ENCODE data around the gene DNMBP.
"Not testable (repeated sequence)": the region's sequence is repeated elsewhere in the genome, so short reads cannot be mapped to it uniquely, and the experiment has no call there.

The DNMBP gene

GRCh38 chr10:99945263-99945662 lies 64.5 kb downstream of the DNMBP start:
- no peak for DNase-seq

- DNase-seq = no peak
Observed at GRCh38 chr10:99944860-99945259, 64.9 kb downstream of the DNMBP start.

- no peak for DNase-seq
Observed at GRCh38 chr10:99943908-99944307, 65.8 kb downstream of the DNMBP start.

GRCh38 chr10:99941942-99942820 lies 67.6 kb downstream of the DNMBP start:
- no peak for DNase-seq

GRCh38 chr10:99938563-99938962 lies 71.2 kb downstream of the DNMBP start:
- DNase-seq = no peak

- DNase-seq = no peak
Observed at GRCh38 chr10:99937630-99938029, 72.1 kb downstream of the DNMBP start.

- not testable (repeated sequence) for DNase-seq
Observed at GRCh38 chr10:99932203-99932957, 77.4 kb downstream of the DNMBP start.

GRCh38 chr10:99930731-99931550 lies 78.8 kb downstream of the DNMBP start:
- DNase-seq = no peak

- DNase-seq = no peak
Observed at GRCh38 chr10:99929360-99929759, 80.4 kb downstream of the DNMBP start.

- DNase-seq = no peak
Observed at GRCh38 chr10:99927721-99928280, 81.9 kb downstream of the DNMBP start.

GRCh38 chr10:99926925-99927720 lies 82.6 kb downstream of the DNMBP start:
- no peak for DNase-seq

- no peak for DNase-seq
Observed at GRCh38 chr10:99924451-99925255, 85.1 kb downstream of the DNMBP start.

GRCh38 chr10:99921948-99922347 lies 87.8 kb downstream of the DNMBP start:
- DNase-seq = no peak

GRCh38 chr10:99920901-99921300 lies 88.8 kb downstream of the DNMBP start:
- DNase-seq = no peak

- DNase-seq = no peak
Observed at GRCh38 chr10:99920486-99920885, 89.3 kb downstream of the DNMBP start.

- no peak for DNase-seq
Observed at GRCh38 chr10:99917963-99918825, 91.6 kb downstream of the DNMBP start.

- DNase-seq = no peak
Observed at GRCh38 chr10:99916776-99917175, 93.0 kb downstream of the DNMBP start.

- no peak for DNase-seq
Observed at GRCh38 chr10:99915414-99915813, 94.3 kb downstream of the DNMBP start.

GRCh38 chr10:99914236-99914635 lies 95.5 kb downstream of the DNMBP start:
- no peak for DNase-seq

- DNase-seq = no peak
Observed at GRCh38 chr10:99913831-99914235, 95.9 kb downstream of the DNMBP start.
